Endothelial cell of umbilical vein (primary cell): ENCODE measurements around the gene RFX7. TPM values are rescaled to one million over a fixed set of nuclear protein-coding genes. Genes with fewer than 3 reads are reported as not detected.

ENCODE experiments used
- BruUV-seq: library from RNA; stranded (reverse); fragments of 400-500 nt; replicated peaks from 2 replicates; lab custom pipeline; 2021; lab: Mats Ljungman, UMichigan
- CTCF ChIA-PET: fragments of 300-600, 350-600 bp; sonication (Branson Sonifier 250); formaldehyde crosslinking; loops from one replicate; lab custom pipeline; 2021; ENCODE audit warnings: antibody characterized with exemption, inconsistent platforms; lab: Charles Lee
- POLR2A ChIA-PET: fragments of 300-600, 350-600 bp; sonication (Branson Sonifier 250); formaldehyde crosslinking; loops from one replicate; lab custom pipeline; 2021; ENCODE audit warnings: antibody characterized with exemption, inconsistent platforms; lab: Charles Lee
- DNase-seq: peaks from one replicate; pipeline ENCODE4 v3.0.0-alpha.2; 2011; ENCODE audit warnings: low read depth, low spot score
- FAIRE-seq: peaks from 2 replicates; lab custom pipeline; 2011; peaks lifted over from hg19 to GRCh38; lab: Jason Lieb, UNC
- H2AFZ ChIP-seq: 2 replicates; pipeline ENCODE4 v1.6.0; 2012; ENCODE audit warnings: low read depth, low read length, control low read depth, inconsistent platforms
- H3K27ac ChIP-seq: 2 replicates; pipeline ENCODE4 v1.5.1; 2011; ENCODE audit warnings: low read depth, mild to moderate bottlenecking, control low read depth, low read length, moderate library complexity; ENCODE audit not compliant: insufficient read depth
- H3K27me3 ChIP-seq, 2 experiments: 2 replicates each; pipeline versions ENCODE4 v1.6.0 to v1.6.1; 2011; ENCODE audit warnings: low read length in 2 of 2, mixed read lengths in 1 of 2; ENCODE audit not compliant: control insufficient read depth in 2 of 2, insufficient read depth in 2 of 2
- H3K36me3 ChIP-seq, 2 experiments: 2 replicates in 1 of 2; 3 replicates in 1 of 2; pipeline ENCODE4 v1.5.1; 2011; ENCODE audit warnings: low read length in 2 of 2, mild to moderate bottlenecking in 1 of 2, moderate library complexity in 1 of 2; ENCODE audit not compliant: control insufficient read depth in 2 of 2, insufficient read depth in 2 of 2; ENCODE audit errors: extremely low read depth in 1 of 2
- H3K4me1 ChIP-seq: 3 replicates; pipeline ENCODE4 v1.5.1; 2011; ENCODE audit warnings: mild to moderate bottlenecking, low read length; ENCODE audit not compliant: control insufficient read depth, insufficient read depth; ENCODE audit errors: extremely low read depth
- H3K4me2 ChIP-seq: 2 replicates; pipeline ENCODE4 v1.6.1; 2011; ENCODE audit warnings: low read length, control low read depth, mixed read lengths; ENCODE audit not compliant: insufficient read depth
- H3K4me3 ChIP-seq, 3 experiments: fragments of 200-600 bp in 1 of 3; sonication (generic), shearing (Covaris generic) in 1 of 3; replicated peaks in 1 of 3; 2 replicates each; pipeline ENCODE4 v1.5.1; 2011 to 2016; ENCODE audit warnings: control low read depth in 3 of 3, low read length in 3 of 3, mild to moderate bottlenecking in 2 of 3, inconsistent platforms in 1 of 3, low read depth in 1 of 3, moderate library complexity in 1 of 3; ENCODE audit not compliant: insufficient read depth in 1 of 3
- H3K79me2 ChIP-seq: 2 replicates; pipeline ENCODE4 v1.6.0; 2012; ENCODE audit warnings: low read length, inconsistent platforms; ENCODE audit not compliant: control insufficient read depth, insufficient read depth
- H3K9ac ChIP-seq: replicated peaks from 2 replicates; pipeline ENCODE3; 2011; ENCODE audit warnings: low read length, control low read depth; ENCODE audit not compliant: insufficient read depth; ENCODE audit errors: extremely low read depth
- H3K9me1 ChIP-seq: replicated peaks from 3 replicates; pipeline ENCODE4 v1.6.0; 2011; ENCODE audit warnings: mild to moderate bottlenecking, low read length; ENCODE audit not compliant: control insufficient read depth, insufficient read depth; ENCODE audit errors: extremely low read depth
- H3K9me3 ChIP-seq: replicated peaks from 2 replicates; pipeline ENCODE4 v1.5.1; 2012; ENCODE audit warnings: low read length, inconsistent platforms; ENCODE audit not compliant: control insufficient read depth, insufficient read depth
- H4K20me1 ChIP-seq: replicated peaks from 2 replicates; pipeline ENCODE3; 2011; ENCODE audit warnings: mild to moderate bottlenecking, low read length; ENCODE audit not compliant: control insufficient read depth, insufficient read depth; ENCODE audit errors: extremely low read depth
- EZH2 ChIP-seq: IDR thresholded peaks from 2 replicates; pipeline ENCODE4 v1.6.1; 2012; ENCODE audit warnings: borderline replicate concordance, low read depth, mild to moderate bottlenecking, moderate library complexity, low read length, inconsistent platforms; ENCODE audit not compliant: severe bottlenecking
- FOS ChIP-seq: IDR thresholded peaks from 2 replicates; pipeline ENCODE4 v1.6.1; 2011; ENCODE audit warnings: mild to moderate bottlenecking, low read length, moderate library complexity, borderline replicate concordance; ENCODE audit not compliant: insufficient read depth
- GATA2 ChIP-seq: IDR thresholded peaks from 2 replicates; pipeline ENCODE4 v1.7.0; 2011; ENCODE audit warnings: low read depth, mild to moderate bottlenecking, moderate library complexity, mixed read lengths, low read length; ENCODE audit not compliant: insufficient read length, insufficient read depth
- JUN ChIP-seq: IDR thresholded peaks from 2 replicates; pipeline ENCODE4 v1.6.1; 2011; ENCODE audit warnings: borderline replicate concordance, low read depth; ENCODE audit not compliant: insufficient read length, insufficient read depth
- MYC ChIP-seq: IDR thresholded peaks from one replicate; pipeline ENCODE4 v1.6.1; 2011; ENCODE audit warnings: mild to moderate bottlenecking, low read depth, low read length
- POLR2A ChIP-seq: IDR thresholded peaks from 2 replicates; pipeline ENCODE4 v1.6.1; 2012; ENCODE audit warnings: low read depth, mild to moderate bottlenecking, control low read depth, low read length
- POLR2AphosphoS5 ChIP-seq: IDR thresholded peaks from 2 replicates; pipeline ENCODE4 v1.6.1; 2012; ENCODE audit warnings: low read depth, mild to moderate bottlenecking, control low read depth, low read length, moderate library complexity; ENCODE audit not compliant: insufficient read depth
- dilution Hi-C: fragments of 300-500 bp; cut with MboI; formaldehyde crosslinking; loops from one replicate; pipeline ENCODE4 v1.15.0; 2019; ENCODE audit warnings: low sequenced_read_pairs; ENCODE audit not compliant: extremely low pct_ligation_motif_present
- intact Hi-C: fragments of 100-400 bp; cut with micrococcal nuclease; formaldehyde crosslinking; loops from one replicate; pipeline ENCODE4 v1.10.0; 2022
- polyA plus RNA-seq, 4 experiments: library from polyadenylated mRNA; depleted of rRNA in 3 of 4; stranded (reverse) in 3 of 4; unstranded in 1 of 4; fragments of >200 nt; gene quantifications; 2 replicates each; pipeline versions ENCODE4 v1.2.1 to v1.2.3, GENCODE V29; 2011 to 2012; ENCODE audit warnings: missing spikeins in 1 of 4
- total RNA-seq: library from RNA; stranded (reverse); gene quantifications from 2 replicates; pipeline ENCODE4 v1.2.3, GENCODE V29; 2021
- TF ChIP-seq, protein P1 (sequence below), 2 donors: IDR thresholded peaks; 1 replicate in 1 of 2; 2 replicates in 1 of 2; pipeline ENCODE4 v1.5.1; 2011; ENCODE audit warnings: low read length in 2 of 2, mild to moderate bottlenecking in 2 of 2, moderate library complexity in 2 of 2, control low read depth in 1 of 2, inconsistent platforms in 1 of 2, low read depth in 1 of 2; ENCODE audit not compliant: insufficient read depth in 1 of 2; ENCODE audit errors: extremely low read depth in 1 of 2
- TF ChIP-seq, protein P2 (sequence below): IDR thresholded peaks from 2 replicates; pipeline ENCODE4 v1.6.1; 2011; ENCODE audit not compliant: insufficient read depth, insufficient read length

RFX7 gene
- total and polyA plus RNA-seq, 2 donors (not counting 3 experiments of a cell fraction or from before 2014, with no cell fraction given), result 6.3 to 23.0 TPM

- no peak for DNase-seq
- ChIA-PET CTCF (no interaction called here), POLR2A (no interaction called here)
- Histone ChIP-seq H3K27ac (no peak overlapping the region), H3K4me2 (no peak overlapping the region), H3K79me2 (no peaks in the 10 kb centered on the region), H2AFZ (no peak overlapping the region), H3K9ac (no peak overlapping the region), H3K36me3 (no peaks in the 10 kb centered on the region), H4K20me1 (no peaks in the 10 kb centered on the region), H3K4me1 (no peaks in the 10 kb centered on the region), H3K4me3 (no peak overlapping the region), H3K9me1 (no peaks in the 10 kb centered on the region), H3K27me3 (peaks cover 0 to 8% of the 10 kb centered on the region in 2 experiments), H3K9me3 (no peaks in the 10 kb centered on the region)
- FAIRE-seq, result no peak
- dilution Hi-C loops (no loop called here), intact Hi-C loops (no loop called here)
- BruUV-seq, result no TSS peak
- TF ChIP-seq GATA2 (no peak), MYC (no peak), EZH2 (no peak), JUN (no peak), POLR2AphosphoS5 (no peak), POLR2A (no peak), FOS (no peak)
- TF ChIP-seq, protein P1, sequence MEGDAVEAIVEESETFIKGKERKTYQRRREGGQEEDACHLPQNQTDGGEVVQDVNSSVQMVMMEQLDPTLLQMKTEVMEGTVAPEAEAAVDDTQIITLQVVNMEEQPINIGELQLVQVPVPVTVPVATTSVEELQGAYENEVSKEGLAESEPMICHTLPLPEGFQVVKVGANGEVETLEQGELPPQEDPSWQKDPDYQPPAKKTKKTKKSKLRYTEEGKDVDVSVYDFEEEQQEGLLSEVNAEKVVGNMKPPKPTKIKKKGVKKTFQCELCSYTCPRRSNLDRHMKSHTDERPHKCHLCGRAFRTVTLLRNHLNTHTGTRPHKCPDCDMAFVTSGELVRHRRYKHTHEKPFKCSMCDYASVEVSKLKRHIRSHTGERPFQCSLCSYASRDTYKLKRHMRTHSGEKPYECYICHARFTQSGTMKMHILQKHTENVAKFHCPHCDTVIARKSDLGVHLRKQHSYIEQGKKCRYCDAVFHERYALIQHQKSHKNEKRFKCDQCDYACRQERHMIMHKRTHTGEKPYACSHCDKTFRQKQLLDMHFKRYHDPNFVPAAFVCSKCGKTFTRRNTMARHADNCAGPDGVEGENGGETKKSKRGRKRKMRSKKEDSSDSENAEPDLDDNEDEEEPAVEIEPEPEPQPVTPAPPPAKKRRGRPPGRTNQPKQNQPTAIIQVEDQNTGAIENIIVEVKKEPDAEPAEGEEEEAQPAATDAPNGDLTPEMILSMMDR (IDR thresholded peaks at IDR 0.05; ENCODE audit: extremely low read depth in 1 of 2, insufficient read depth in 1 of 2, low read depth in 1 of 2, low read length in 2 of 2), result no peak
- TF ChIP-seq, protein P2, sequence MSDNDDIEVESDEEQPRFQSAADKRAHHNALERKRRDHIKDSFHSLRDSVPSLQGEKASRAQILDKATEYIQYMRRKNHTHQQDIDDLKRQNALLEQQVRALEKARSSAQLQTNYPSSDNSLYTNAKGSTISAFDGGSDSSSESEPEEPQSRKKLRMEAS, result no peak
Observed at GRCh38 chr15:56058986-56059385, 184.7 kb downstream of the RFX7 start.
